WTC11 (cell line): ENCODE data around the gene SIM2. TPM values are rescaled to one million over a fixed set of nuclear protein-coding genes. Genes with fewer than 3 reads are reported as not detected.

ENCODE experiments used
- ATAC-seq: fragments of 200-7000 bp; cut with Tn5 transposase; 2 replicates; pipeline ENCODE4 v1.10.0; 2021; ENCODE audit warnings: mild to moderate bottlenecking, moderate library complexity
- CTCF ChIA-PET: fragments of 300-600 bp; sonication (Branson Sonifier 250); formaldehyde crosslinking; loops from one replicate; lab custom pipeline; 2021; ENCODE audit warnings: antibody characterized with exemption; lab: Charles Lee
- POLR2A ChIA-PET: fragments of 350-600 bp; sonication (Branson Sonifier 250); formaldehyde crosslinking; loops from one replicate; lab custom pipeline; 2021; ENCODE audit warnings: antibody characterized with exemption; lab: Charles Lee
- DNase-seq: peaks from one replicate; pipeline ENCODE4 v3.0.0; 2021; ENCODE audit warnings: low spot score
- H3K27ac Mint-ChIP-seq: 2 replicates; pipeline ENCODE4 v1.8.0; 2021; ENCODE audit warnings: mixed read lengths
- H3K27me3 Mint-ChIP-seq: 2 replicates; pipeline ENCODE4 v1.8.0; 2021; ENCODE audit warnings: low read depth, mild to moderate bottlenecking, moderate library complexity, mixed read lengths
- H3K36me3 Mint-ChIP-seq: 2 replicates; pipeline ENCODE4 v1.8.0; 2021; ENCODE audit warnings: mixed read lengths
- H3K4me1 Mint-ChIP-seq: 2 replicates; pipeline ENCODE4 v1.8.0; 2022; ENCODE audit warnings: mixed read lengths
- H3K4me3 Mint-ChIP-seq: 2 replicates; pipeline ENCODE4 v1.8.0; 2021; ENCODE audit warnings: mild to moderate bottlenecking, moderate library complexity, mixed read lengths
- H3K9me3 Mint-ChIP-seq: 2 replicates; pipeline ENCODE4 v1.8.0; 2021; ENCODE audit warnings: mixed read lengths
- E2F4 ChIP-seq: sonication (generic); formaldehyde crosslinking; IDR thresholded peaks from 2 replicates; pipeline ENCODE4 v1.8.1; 2022; ENCODE audit warnings: low read depth, mild to moderate bottlenecking, moderate library complexity, missing genetic modification reagents, borderline replicate concordance
- FOXP1 ChIP-seq: sonication (generic); formaldehyde crosslinking; IDR thresholded peaks from 2 replicates; pipeline ENCODE4 v1.8.0; 2022; ENCODE audit warnings: missing genetic modification reagents, mild to moderate bottlenecking, moderate library complexity, borderline replicate concordance
- FOXP4 ChIP-seq: sonication (generic); formaldehyde crosslinking; IDR thresholded peaks from 2 replicates; pipeline ENCODE4 v1.8.0; 2022; ENCODE audit warnings: mild to moderate bottlenecking, missing genetic modification reagents
- GABPB1 ChIP-seq: sonication (generic); formaldehyde crosslinking; IDR thresholded peaks from 2 replicates; pipeline ENCODE4 v1.8.1; 2023; ENCODE audit warnings: mild to moderate bottlenecking, missing genetic modification reagents
- HMGA2 ChIP-seq: fragments of 250-450 bp; sonication (Bioruptor Pico); IDR thresholded peaks from 2 replicates; pipeline ENCODE4 v1.4.0; 2021; ENCODE audit warnings: mild to moderate bottlenecking, moderate library complexity
- JUN ChIP-seq: sonication (generic); formaldehyde crosslinking; IDR thresholded peaks from 2 replicates; pipeline ENCODE4 v1.8.0; 2023; ENCODE audit warnings: mild to moderate bottlenecking, missing genetic modification reagents
- MYBL2 ChIP-seq: sonication (generic); formaldehyde crosslinking; IDR thresholded peaks from 2 replicates; pipeline ENCODE4 v1.8.1; 2023; ENCODE audit warnings: mild to moderate bottlenecking, moderate library complexity, missing genetic modification reagents
- NFE2L1 ChIP-seq: sonication (generic); formaldehyde crosslinking; IDR thresholded peaks from 2 replicates; pipeline ENCODE4 v1.8.1; 2023; ENCODE audit warnings: missing genetic modification reagents
- NFYB ChIP-seq: sonication (generic); formaldehyde crosslinking; conservative IDR thresholded peaks from 2 replicates; pipeline ENCODE4 v1.8.0; 2022; ENCODE audit warnings: low read depth, missing genetic modification reagents
- NR1H2 ChIP-seq: sonication (generic); formaldehyde crosslinking; IDR thresholded peaks from 2 replicates; pipeline ENCODE4 v1.9.0; 2021; ENCODE audit warnings: mild to moderate bottlenecking, moderate library complexity, missing genetic modification reagents
- NR2C2 ChIP-seq: sonication (generic); formaldehyde crosslinking; IDR thresholded peaks from 2 replicates; pipeline ENCODE4 v1.8.0; 2022; ENCODE audit warnings: mild to moderate bottlenecking, missing genetic modification reagents
- OVOL2 ChIP-seq: fragments of 250-450 bp; sonication (Bioruptor Pico); IDR thresholded peaks from 2 replicates; pipeline ENCODE4 v1.9.0; 2021; ENCODE audit warnings: mild to moderate bottlenecking, borderline replicate concordance
- SOX15 ChIP-seq: fragments of 250-450 bp; sonication (Bioruptor Pico); IDR thresholded peaks from 2 replicates; pipeline ENCODE4 v1.9.0; 2021; ENCODE audit warnings: mild to moderate bottlenecking
- USF1 ChIP-seq: sonication (generic); formaldehyde crosslinking; IDR thresholded peaks from 2 replicates; pipeline ENCODE4 v1.8.0; 2022; ENCODE audit warnings: mild to moderate bottlenecking, missing genetic modification reagents
- ZNF138 ChIP-seq: sonication (generic); formaldehyde crosslinking; conservative IDR thresholded peaks from 2 replicates; pipeline ENCODE4 v1.8.1; 2022; ENCODE audit warnings: mild to moderate bottlenecking, moderate library complexity, missing genetic modification reagents
- ZNF317 ChIP-seq: sonication (generic); formaldehyde crosslinking; IDR thresholded peaks from 2 replicates; pipeline ENCODE4 v1.8.1; 2023; ENCODE audit warnings: low read depth, mild to moderate bottlenecking, moderate library complexity, missing genetic modification reagents, borderline replicate concordance
- total RNA-seq: library from RNA; stranded (reverse); gene quantifications from 3 replicates; pipeline ENCODE4 v1.2.3, GENCODE V29; 2021
- TF ChIP-seq, protein P1 (sequence below): sonication (generic); formaldehyde crosslinking; IDR thresholded peaks from 2 replicates; pipeline ENCODE4 v1.8.0; 2023; ENCODE audit warnings: missing genetic modification reagents, mild to moderate bottlenecking, borderline replicate concordance
- TF ChIP-seq, protein P2 (sequence below): sonication (generic); formaldehyde crosslinking; IDR thresholded peaks from 2 replicates; pipeline ENCODE4 v1.8.1; 2023; ENCODE audit warnings: mild to moderate bottlenecking, missing genetic modification reagents
- TF ChIP-seq, protein P3 (sequence below): sonication (generic); formaldehyde crosslinking; IDR thresholded peaks from 2 replicates; pipeline ENCODE4 v1.8.1; 2023; ENCODE audit warnings: mild to moderate bottlenecking, missing genetic modification reagents, moderate library complexity
- TF ChIP-seq, protein P4 (sequence below): fragments of 250-450 bp; sonication (Bioruptor Pico); IDR thresholded peaks from 2 replicates; pipeline ENCODE4 v1.9.0; 2021; ENCODE audit warnings: mild to moderate bottlenecking
- TF ChIP-seq, protein P5 (sequence below): sonication (generic); formaldehyde crosslinking; IDR thresholded peaks from 2 replicates; pipeline ENCODE4 v1.8.1; 2022; ENCODE audit warnings: mild to moderate bottlenecking, moderate library complexity, missing genetic modification reagents
- TF ChIP-seq, protein P6 (sequence below): sonication (generic); formaldehyde crosslinking; conservative IDR thresholded peaks from 2 replicates; pipeline ENCODE4 v1.8.1; 2022; ENCODE audit warnings: mild to moderate bottlenecking, missing genetic modification reagents

SIM2 gene
- total RNA-seq, 1 experiment from 2014 or later = 0.17 TPM

DNA sequence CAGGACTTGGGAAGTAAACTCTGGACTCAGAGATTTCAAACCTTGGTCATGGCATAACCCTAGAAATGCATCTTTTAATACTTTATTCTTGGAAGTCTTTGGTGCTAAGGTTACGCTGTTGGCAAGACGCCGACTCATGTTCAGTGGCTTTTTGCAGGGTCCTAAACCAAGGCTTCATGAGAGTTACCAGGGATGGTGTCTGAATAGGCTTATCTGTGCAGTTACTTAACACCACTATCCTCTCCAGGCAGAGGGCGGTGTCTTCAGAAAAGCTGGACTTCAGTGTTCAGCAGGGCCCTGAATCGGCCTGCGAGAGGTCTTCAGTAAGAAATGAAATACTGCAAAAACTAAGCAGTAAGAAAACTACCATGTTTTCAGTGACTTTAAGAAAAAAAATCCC lies 58.3 kb downstream of the SIM2 start (continued):
- TF ChIP-seq NFE2L1 (CRISPR knock-in tag) = no peak
- no peak for TF ChIP-seq E2F4 (CRISPR knock-in tag)
- TF ChIP-seq FOXP4 (CRISPR knock-in tag) = no peak
- TF ChIP-seq FOXP1 = no peak

DNA sequence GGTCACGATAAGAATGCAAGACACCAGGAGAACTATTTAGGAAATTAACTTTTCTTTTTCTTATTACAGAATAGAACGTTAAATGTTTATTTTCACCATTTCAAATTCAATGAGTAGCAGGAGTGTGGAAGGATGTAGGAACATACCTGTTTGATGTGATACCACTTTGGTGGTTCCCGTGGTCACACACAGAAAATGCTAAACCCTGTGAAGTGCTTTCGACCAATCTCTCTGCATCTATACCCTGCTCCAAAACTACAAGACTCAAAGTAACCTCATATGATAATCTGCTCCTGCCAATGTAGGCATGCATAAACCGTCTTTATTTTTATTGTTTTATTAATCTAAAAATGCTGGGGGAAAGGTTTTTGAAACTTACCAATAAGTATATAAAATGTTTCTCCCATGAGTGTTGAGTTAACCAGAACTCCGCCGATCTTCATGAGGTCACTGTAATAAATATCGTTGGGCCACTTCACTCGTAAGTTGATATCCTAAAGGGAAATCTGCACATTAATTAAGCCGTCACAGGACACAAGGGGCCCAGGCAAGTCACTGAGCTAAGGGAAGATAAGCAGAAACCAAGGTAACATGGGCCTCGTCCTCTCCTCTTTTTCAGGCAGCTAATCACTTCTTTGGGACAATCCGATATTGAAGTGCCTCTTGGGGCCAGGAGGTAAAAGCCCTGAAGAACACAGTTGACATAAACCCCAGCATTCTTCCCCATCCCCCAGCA lies 60.6 kb downstream of the SIM2 start:
- CTCF ChIA-PET = interaction anchor here (0.7 to 4.2 kb wide), 3 partner anchors 12 to 129 kb away, joined by 3 to 23 read pairs (median 7); no protein-coding TSS in a partner anchor

More for the DNA sequence above, 60.6 kb downstream of the SIM2 start:
- Mint-ChIP-seq H3K36me3 (no peaks in the 10 kb centered on the region), H3K4me3 (no peak overlapping the region), H3K9me3 (no peaks in the 10 kb centered on the region), H3K27me3 (no peaks in the 10 kb centered on the region), H3K27ac (no peak overlapping the region), H3K4me1 (peaks cover 7% of the 10 kb centered on the region; the same call in 1 of the 2 replicates)
- ATAC-seq = no peak
- TF ChIP-seq, protein P1, sequence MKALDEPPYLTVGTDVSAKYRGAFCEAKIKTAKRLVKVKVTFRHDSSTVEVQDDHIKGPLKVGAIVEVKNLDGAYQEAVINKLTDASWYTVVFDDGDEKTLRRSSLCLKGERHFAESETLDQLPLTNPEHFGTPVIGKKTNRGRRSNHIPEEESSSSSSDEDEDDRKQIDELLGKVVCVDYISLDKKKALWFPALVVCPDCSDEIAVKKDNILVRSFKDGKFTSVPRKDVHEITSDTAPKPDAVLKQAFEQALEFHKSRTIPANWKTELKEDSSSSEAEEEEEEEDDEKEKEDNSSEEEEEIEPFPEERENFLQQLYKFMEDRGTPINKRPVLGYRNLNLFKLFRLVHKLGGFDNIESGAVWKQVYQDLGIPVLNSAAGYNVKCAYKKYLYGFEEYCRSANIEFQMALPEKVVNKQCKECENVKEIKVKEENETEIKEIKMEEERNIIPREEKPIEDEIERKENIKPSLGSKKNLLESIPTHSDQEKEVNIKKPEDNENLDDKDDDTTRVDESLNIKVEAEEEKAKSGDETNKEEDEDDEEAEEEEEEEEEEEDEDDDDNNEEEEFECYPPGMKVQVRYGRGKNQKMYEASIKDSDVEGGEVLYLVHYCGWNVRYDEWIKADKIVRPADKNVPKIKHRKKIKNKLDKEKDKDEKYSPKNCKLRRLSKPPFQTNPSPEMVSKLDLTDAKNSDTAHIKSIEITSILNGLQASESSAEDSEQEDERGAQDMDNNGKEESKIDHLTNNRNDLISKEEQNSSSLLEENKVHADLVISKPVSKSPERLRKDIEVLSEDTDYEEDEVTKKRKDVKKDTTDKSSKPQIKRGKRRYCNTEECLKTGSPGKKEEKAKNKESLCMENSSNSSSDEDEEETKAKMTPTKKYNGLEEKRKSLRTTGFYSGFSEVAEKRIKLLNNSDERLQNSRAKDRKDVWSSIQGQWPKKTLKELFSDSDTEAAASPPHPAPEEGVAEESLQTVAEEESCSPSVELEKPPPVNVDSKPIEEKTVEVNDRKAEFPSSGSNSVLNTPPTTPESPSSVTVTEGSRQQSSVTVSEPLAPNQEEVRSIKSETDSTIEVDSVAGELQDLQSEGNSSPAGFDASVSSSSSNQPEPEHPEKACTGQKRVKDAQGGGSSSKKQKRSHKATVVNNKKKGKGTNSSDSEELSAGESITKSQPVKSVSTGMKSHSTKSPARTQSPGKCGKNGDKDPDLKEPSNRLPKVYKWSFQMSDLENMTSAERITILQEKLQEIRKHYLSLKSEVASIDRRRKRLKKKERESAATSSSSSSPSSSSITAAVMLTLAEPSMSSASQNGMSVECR (CRISPR knock-in tag) = no peak
- TF ChIP-seq, protein P2, sequence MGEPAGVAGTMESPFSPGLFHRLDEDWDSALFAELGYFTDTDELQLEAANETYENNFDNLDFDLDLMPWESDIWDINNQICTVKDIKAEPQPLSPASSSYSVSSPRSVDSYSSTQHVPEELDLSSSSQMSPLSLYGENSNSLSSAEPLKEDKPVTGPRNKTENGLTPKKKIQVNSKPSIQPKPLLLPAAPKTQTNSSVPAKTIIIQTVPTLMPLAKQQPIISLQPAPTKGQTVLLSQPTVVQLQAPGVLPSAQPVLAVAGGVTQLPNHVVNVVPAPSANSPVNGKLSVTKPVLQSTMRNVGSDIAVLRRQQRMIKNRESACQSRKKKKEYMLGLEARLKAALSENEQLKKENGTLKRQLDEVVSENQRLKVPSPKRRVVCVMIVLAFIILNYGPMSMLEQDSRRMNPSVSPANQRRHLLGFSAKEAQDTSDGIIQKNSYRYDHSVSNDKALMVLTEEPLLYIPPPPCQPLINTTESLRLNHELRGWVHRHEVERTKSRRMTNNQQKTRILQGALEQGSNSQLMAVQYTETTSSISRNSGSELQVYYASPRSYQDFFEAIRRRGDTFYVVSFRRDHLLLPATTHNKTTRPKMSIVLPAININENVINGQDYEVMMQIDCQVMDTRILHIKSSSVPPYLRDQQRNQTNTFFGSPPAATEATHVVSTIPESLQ (CRISPR knock-in tag) = no peak
- TF ChIP-seq ZNF138 (CRISPR knock-in tag) (no peak), HMGA2 (no peak), NFYB (CRISPR knock-in tag) (no peak), NR2C2 (CRISPR knock-in tag) (no peak), JUN (CRISPR knock-in tag) (no peak), GABPB1 (CRISPR knock-in tag) (no peak), USF1 (CRISPR knock-in tag) (no peak), OVOL2 (CRISPR knock-in tag) (no peak), NR1H2 (CRISPR knock-in tag) (no peak), MYBL2 (no peak), SOX15 (CRISPR knock-in tag) (no peak), ZNF317 (CRISPR knock-in tag) (no peak)
- TF ChIP-seq, protein P3, sequence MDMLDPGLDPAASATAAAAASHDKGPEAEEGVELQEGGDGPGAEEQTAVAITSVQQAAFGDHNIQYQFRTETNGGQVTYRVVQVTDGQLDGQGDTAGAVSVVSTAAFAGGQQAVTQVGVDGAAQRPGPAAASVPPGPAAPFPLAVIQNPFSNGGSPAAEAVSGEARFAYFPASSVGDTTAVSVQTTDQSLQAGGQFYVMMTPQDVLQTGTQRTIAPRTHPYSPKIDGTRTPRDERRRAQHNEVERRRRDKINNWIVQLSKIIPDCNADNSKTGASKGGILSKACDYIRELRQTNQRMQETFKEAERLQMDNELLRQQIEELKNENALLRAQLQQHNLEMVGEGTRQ = no peak
- TF ChIP-seq, protein P4, sequence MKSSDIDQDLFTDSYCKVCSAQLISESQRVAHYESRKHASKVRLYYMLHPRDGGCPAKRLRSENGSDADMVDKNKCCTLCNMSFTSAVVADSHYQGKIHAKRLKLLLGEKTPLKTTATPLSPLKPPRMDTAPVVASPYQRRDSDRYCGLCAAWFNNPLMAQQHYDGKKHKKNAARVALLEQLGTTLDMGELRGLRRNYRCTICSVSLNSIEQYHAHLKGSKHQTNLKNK = no peak
- TF ChIP-seq, protein P5, sequence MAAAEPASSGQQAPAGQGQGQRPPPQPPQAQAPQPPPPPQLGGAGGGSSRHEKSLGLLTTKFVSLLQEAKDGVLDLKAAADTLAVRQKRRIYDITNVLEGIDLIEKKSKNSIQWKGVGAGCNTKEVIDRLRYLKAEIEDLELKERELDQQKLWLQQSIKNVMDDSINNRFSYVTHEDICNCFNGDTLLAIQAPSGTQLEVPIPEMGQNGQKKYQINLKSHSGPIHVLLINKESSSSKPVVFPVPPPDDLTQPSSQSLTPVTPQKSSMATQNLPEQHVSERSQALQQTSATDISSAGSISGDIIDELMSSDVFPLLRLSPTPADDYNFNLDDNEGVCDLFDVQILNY = no peak
- TF ChIP-seq, protein P6, sequence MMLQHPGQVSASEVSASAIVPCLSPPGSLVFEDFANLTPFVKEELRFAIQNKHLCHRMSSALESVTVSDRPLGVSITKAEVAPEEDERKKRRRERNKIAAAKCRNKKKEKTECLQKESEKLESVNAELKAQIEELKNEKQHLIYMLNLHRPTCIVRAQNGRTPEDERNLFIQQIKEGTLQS (CRISPR knock-in tag) = no peak
- no peak for DNase-seq
- POLR2A ChIA-PET = no interaction called here
